Measurements from ENCODE around the gene LOXL1.

DNA sequence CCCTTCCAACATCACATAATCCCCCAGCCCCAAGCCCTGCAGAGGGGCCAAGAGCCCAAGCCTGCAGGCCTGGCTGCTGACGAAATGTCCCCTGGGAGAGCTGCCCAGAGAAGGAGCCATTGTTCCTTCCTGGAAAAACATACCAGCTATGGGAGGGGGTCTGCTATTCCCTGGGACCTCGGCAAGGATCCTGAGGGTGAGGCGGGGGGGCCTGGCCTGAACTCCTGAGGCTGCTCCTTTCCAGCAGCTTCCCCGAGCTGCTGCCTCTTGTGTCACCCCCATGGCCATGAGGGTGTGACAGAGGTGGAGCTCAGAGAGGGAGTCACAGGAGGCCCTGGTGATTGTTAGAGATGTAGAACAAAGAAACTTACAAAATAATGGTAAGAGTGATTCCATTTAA lies 12.9 kb downstream of the LOXL1 start:
- TF ChIP-seq, protein P1, sequence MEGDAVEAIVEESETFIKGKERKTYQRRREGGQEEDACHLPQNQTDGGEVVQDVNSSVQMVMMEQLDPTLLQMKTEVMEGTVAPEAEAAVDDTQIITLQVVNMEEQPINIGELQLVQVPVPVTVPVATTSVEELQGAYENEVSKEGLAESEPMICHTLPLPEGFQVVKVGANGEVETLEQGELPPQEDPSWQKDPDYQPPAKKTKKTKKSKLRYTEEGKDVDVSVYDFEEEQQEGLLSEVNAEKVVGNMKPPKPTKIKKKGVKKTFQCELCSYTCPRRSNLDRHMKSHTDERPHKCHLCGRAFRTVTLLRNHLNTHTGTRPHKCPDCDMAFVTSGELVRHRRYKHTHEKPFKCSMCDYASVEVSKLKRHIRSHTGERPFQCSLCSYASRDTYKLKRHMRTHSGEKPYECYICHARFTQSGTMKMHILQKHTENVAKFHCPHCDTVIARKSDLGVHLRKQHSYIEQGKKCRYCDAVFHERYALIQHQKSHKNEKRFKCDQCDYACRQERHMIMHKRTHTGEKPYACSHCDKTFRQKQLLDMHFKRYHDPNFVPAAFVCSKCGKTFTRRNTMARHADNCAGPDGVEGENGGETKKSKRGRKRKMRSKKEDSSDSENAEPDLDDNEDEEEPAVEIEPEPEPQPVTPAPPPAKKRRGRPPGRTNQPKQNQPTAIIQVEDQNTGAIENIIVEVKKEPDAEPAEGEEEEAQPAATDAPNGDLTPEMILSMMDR (IDR thresholded peaks at IDR 0.05) = no peak
- no peak for TF ChIP-seq POLR2A (IDR thresholded peaks at IDR 0.05)

Data from heart left ventricle (tissue), 13 donors.